ENCODE data around the gene SERINC5.
A peak's percentile ranks its signal among the peaks of the same experiment; 100 is the strongest.

Gene SERINC5

DNA sequence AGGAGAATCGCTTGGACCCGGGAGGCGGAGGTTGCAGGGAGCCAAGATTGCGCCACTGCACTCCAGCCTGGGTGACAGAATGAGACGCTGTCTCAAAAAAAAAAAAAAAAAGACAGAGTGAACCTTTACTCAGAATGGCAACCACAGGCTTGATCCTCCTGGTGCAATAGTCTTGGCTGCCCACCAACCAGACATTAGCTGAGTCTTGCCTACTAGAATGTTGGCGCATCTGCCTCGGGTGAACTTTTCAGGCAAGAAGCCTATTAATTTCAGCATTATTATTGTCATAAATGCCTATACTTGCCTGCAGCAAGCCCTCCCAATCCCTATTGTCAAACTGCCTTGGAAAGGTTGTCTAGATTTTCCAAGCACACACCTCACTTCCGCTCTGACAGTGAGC lies 4.2 kb downstream of the SERINC5 start:
- no peak for DNase-seq

DNA sequence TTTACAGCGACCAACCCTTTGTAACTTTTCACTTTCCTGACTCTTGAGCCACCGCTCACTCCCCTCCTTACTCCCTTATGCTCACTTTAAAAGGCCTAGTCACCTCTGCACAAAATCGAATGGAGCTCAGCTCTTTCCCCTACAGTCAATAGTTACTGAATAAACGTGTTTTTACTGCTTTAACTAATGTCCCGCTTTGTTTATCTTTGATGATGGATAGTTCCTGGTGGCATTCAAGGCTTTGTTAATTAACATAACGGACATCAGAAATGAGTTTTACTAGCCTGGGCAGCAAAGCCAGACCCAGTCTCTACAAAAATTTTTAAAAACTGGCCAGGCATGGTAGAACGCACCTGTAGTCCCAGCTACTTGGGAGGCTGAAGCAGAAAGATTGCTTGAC lies 5.0 kb downstream of the SERINC5 start:
- DNase-seq: no peak

DNA sequence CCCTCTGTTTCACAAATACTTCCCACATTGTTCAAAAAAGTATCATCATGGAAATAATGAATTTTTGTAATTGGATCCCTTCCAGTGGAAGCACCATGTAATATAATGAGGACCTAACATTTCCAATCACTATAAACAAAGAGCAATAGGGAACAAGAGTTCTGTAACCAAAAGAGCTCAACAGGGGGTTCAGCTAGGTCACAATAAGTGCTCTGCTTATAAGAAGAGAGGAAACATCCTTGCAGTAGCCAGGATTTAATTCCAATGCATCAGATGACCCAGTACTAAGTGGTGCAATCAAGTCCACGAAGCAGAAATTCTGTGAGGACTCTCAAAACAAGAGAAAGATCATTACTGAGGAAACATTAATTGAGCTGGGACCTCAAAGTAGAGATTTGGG lies 5.9 kb downstream of the SERINC5 start:
- no peak for DNase-seq

DNA sequence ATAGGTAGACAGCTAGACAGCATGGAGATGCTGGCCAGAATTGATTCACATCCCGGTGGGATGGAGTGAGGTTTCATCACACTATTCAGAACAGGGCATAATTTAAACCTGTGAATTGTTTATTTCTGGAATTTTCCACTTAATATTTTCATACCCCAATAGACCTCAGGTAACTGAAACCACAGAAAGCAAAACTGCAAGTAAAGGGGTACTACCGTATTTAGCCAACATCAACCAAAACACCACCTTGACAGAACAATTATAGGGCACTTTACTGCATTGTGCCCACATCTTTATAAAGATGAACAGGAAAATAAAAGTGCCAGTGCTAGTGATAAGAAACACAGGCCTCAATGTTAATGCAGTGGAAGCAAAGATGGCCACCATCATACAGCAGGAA lies 7.5 kb downstream of the SERINC5 start:
- DNase-seq: no peak

DNA sequence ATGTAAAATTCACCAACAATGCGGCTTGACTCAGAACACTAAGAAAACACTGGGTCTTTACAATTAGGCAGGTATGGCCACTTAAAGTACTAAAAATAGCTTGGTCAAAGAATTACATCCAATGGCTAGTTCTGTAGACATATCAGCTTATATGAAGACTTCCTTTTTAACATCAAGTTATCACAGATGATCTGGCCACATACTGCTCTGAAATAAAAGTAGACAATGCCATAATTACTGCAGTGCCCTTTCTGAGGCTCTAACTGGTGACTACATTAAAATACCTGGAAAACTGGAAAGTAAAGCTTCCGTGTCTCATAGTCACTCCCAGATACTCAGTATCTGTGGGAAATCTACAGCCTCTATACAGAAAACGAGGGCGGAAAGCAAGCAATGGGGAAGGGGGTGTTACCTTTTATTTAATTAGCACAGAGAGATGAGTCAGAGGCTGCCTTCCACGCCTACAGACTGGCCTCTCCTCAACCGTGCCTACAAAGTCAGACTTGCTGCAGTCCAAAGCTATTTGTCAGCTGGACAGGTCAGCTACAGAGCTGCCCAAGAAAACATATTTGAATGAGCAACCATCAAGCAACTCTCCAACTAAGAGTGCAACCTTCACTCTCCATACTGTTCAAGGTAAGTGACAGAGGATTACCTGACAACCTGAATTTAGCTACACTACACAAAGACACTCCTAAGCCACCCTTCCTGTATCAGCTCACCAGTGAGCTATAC lies 8.7 kb downstream of the SERINC5 start:
- DNase-seq: peak; percentile 54

DNA sequence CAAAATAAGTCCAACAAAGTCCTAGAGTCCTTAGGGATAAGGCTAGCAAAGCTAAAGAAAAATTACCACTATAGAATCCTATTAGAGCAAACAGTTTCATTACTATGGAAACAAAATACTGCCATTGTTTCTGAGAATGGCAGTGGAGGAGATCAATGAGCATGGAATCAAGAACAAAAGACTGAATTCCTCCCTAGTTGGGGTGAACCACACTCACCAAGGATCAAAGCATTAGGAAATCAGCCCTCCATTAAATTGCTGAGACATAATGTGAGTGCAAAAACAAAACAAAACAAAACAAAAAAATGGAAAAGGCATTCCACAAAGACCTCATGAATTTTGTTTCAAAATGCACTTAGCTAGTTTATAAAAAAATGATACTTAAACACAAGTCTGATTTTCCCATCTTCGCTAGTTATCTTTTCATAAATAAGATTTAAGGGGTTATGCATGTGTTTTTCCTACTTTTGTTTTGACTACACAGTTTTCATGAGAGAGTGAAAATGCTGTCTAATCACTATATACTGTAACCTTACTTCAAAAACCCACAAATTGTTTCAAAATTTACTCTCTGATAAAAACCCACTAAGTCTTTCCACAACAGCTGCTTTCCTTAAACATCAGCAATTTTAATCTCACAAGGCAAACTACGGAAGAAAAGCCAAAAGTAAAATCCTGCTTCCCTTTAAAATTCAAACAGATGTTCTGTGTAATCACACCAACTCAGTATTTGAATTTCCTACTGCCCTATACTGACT lies 9.7 kb downstream of the SERINC5 start:
- DNase-seq: no peak

GRCh38 chr5:80243567-80243966 lies 12.3 kb downstream of the SERINC5 start:
- DNase-seq: no peak

- no peak for DNase-seq
These were observed 13.0 kb downstream of the SERINC5 start for GRCh38 chr5:80242849-80243248.

DNA sequence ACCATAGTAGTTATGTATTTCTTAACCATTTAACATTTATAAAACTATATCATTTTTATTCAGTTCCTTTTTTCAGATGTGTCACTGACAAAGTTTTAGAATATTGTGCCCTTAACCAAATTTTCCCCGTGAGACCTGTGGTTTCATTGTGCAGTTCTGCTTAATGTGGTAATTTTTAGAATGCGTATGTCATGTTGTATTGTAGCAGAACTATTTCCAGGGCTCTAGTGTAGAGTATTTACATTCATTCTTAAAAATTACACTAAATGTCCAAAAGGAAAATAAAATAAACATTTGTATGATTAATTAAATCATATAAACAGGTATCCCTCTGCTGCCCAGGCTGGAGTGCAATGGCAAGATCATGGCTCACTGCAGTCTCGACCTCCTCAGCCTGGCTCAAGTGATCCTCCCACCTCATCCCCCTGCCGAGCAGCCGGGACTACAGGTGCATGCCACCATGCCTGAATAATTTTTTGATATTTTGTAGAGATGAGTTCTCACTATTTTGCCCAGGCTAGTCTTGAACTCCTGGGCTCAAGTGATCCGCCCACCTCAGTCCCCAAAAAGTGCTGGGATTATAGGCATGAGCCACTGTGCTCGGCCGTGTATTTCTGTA lies 15.4 kb downstream of the SERINC5 start:
- no peak for DNase-seq

GRCh38 chr5:80239680-80240367 lies 16.0 kb downstream of the SERINC5 start:
- no peak for DNase-seq

- DNase-seq: no peak
These were observed 16.8 kb downstream of the SERINC5 start for GRCh38 chr5:80238778-80239679.

DNA sequence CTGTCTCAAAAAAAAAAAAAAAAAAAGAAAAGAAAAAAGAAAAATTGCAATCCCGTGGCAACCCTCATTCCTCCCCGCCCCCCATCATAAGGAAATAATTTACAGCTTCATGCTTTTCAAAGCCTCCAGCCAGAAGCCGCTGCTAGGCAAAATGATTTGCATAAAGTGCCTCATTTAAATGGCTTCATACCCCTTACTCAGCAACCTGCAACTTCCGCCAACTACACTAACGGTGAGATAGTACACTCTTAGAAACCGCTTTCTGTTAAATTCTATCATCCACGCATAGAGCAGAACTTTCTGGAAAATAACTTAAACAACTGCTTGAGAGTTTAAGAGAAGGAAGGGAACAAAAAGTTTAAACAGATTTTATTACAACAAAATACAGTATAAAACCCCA lies 17.8 kb downstream of the SERINC5 start:
- DNase-seq: peak; percentile 28

DNA sequence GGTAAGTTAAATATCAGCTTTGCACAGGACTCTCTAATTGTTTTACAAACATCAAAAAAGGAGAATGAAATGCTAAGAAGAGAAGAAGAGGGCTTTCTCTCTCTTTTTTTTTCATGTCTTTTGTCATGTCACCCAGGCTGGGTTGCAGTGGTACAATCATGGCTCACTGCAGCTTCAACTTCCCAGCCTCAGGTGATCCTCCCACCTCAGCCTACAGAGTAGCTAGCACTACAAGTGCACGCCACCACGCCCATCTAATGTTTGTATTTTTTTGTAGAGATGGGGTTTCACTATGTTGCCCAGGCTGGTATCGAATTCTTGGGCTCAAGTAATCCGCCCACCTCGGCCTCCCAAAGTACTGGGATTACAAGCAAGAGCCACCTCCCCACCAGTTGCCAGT lies 18.6 kb downstream of the SERINC5 start:
- no peak for DNase-seq

DNA sequence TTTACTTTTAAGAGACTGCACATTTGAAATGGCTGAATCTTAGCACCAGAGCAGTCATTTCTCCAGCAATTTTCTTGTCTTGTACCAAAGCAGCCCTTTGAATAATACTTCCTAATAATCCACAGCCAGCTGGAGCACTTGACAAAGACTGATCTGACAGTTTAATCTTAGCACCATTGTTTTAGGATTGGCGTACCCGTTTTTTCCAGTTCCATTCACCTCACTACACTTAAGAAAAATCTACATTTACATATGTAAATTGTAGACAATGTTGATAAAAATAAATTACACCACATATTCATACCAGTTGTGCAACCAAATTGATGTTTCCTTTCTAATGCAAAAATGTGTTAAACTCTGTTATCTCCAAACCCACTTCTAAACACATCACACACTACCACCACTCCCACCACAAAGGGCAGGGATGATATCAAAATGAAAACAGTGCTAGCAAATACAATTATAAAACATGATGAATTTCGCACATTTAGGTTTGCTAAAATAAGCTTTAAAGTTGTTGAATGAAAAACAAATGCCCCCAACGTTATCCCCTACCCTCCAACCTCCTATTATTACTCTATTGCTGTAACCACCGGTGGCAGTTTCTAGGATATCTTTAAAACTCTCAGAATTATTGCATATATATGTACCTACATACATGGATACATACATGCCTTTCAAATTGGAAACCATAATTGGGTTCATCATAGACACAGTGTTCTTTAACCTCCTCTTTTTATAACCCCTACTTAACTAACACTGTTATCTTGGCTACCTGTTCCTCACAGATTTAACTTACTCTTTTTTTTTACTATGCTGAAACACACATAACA lies 21.5 kb downstream of the SERINC5 start:
- peak; percentile 32 for DNase-seq

DNA sequence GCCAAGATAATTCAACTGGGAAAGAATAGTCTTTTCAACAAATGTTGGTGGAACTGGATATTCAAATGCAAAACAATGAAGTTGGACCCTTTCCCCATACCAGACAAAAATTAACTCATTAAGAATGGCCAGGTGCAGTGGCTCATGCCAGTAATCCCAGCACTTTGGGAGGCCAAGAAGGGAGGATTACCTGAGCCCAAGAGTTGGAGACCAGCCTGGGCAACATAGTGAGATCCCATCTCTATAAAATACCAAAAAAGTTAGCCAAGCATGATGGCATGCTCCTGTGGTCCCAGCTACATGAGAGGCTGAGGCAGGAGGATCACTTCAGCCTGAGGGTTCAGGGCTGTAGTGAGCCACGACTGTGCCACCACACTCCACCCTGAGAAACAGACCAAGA lies 24.2 kb downstream of the SERINC5 start:
- no peak for DNase-seq

GRCh38 chr5:80231243-80231642 lies 24.6 kb downstream of the SERINC5 start:
- DNase-seq: no peak

- no peak for DNase-seq
These were observed 25.4 kb downstream of the SERINC5 start for GRCh38 chr5:80230269-80230992.

DNA sequence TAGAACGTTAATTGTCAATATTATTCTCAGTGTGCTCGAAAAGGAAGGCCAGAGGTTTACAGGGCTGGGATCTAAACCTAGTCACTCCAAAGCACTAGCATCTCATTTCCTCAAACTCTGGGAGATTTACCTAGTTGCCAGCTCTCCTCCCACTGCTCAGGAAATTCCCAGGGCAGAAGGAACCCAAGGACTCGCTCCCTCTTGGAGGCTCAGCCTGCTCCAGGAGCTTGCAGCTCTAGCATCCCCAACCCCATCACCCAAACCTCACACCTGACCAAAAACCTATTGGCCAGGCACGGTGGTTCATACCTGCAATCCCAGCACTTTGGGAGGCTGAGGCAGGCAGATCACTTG lies 26.0 kb downstream of the SERINC5 start:
- DNase-seq: no peak

GRCh38 chr5:80227979-80228596 lies 27.8 kb downstream of the SERINC5 start:
- DNase-seq: no peak

DNA sequence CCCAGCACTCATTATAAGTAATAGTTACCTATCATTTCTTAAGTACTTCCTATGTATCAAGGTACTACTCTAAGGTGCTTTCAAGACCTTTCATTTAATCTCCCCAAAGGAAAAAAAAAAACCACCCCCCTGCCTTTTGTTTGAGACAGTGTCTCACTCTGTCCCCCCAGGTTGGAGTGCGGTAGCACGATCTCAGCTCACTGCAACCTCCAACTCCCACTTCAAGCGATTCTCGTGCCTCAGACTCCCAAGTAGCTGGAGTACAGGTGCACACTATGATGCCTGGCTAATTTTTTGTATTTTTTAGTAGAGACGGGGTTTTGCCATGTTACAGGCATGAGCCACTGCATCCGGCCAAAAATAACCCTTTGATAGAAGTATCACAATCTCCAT lies 29.9 kb downstream of the SERINC5 start:
- no peak for DNase-seq
